Right lobe of liver (tissue), 4 donors: Measurements from ENCODE around the gene TSPAN18.

Experiments used
- POLR2A ChIP-seq: fragments of 450-650 bp; IDR thresholded peaks from one replicate; pipeline ENCODE4 v1.6.1; 2017; ENCODE audit warnings: antibody characterized with exemption, mild to moderate bottlenecking
- TF ChIP-seq, protein P1 (sequence below), 4 donors: fragments of 200-600 bp in 3 of 4; fragments of 450-650 bp in 1 of 4; IDR thresholded peaks; one replicate each; pipeline versions ENCODE4 v1.5.1 to v1.8.0; 2016 to 2022; ENCODE audit warnings: antibody characterized with exemption in 4 of 4, mild to moderate bottlenecking in 2 of 4
- donor health status: DM: no; HTN: no; CAD: no.
- donor health status: DM: no; HTN: no; CAD: no.
- donor health status: DM: no; HTN: yes; CAD: no.

DNA sequence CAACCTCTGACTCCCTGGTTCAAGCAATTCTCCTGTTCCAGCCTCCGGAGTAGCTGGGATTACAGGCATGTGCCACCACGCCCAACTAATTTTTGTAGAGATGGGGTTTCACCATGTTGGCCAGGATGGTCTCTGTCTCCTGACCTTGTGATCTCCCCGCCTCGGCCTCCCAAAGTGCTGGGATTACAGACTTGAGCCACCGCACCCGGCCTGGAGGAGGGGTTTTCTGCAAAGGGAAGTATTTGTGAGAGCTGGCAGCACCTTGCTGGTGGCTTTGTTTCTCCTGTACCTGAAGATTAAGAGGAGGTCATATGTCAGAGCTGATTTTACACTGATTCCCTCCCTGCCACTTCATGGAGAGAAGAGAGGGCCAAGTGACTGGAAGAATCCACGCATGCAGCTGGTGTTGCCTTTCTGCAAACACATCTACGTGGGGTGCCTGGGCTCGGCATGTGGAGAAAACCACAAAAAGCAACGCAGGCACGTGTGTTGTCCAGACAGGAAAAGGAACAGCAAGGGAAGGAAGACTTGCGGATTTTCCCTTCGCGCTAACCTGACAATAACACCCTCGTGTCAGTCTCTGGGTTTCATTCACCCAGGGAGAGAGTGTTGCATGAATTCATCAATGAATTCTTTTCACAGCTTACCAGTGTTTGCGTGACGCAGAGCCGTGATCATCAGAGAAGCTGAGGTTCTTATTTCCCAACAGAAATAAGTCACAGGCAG is 61.9 kb downstream of the TSPAN18 start:
- no peak for TF ChIP-seq POLR2A
- TF ChIP-seq, protein P1, sequence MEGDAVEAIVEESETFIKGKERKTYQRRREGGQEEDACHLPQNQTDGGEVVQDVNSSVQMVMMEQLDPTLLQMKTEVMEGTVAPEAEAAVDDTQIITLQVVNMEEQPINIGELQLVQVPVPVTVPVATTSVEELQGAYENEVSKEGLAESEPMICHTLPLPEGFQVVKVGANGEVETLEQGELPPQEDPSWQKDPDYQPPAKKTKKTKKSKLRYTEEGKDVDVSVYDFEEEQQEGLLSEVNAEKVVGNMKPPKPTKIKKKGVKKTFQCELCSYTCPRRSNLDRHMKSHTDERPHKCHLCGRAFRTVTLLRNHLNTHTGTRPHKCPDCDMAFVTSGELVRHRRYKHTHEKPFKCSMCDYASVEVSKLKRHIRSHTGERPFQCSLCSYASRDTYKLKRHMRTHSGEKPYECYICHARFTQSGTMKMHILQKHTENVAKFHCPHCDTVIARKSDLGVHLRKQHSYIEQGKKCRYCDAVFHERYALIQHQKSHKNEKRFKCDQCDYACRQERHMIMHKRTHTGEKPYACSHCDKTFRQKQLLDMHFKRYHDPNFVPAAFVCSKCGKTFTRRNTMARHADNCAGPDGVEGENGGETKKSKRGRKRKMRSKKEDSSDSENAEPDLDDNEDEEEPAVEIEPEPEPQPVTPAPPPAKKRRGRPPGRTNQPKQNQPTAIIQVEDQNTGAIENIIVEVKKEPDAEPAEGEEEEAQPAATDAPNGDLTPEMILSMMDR (IDR thresholded peaks at IDR 0.05) = no peak
